Kidney epithelial cell (primary cell): ENCODE measurements around the gene LHPP. TPM values are rescaled to one million over a fixed set of nuclear protein-coding genes. Genes with fewer than 3 reads are reported as not detected.

Experiments used
- DNase-seq: peaks from one replicate; pipeline ENCODE4 v3.0.0-alpha.2; 2010; ENCODE audit warnings: low read depth
- H3K27me3 ChIP-seq: 2 replicates; pipeline ENCODE4 v1.6.0; 2011; ENCODE audit warnings: low read length; ENCODE audit not compliant: control insufficient read depth, insufficient read depth
- H3K36me3 ChIP-seq: 2 replicates; pipeline ENCODE4 v1.5.1; 2011; ENCODE audit warnings: low read length; ENCODE audit not compliant: control insufficient read depth, insufficient read depth
- H3K4me3 ChIP-seq: 2 replicates; pipeline ENCODE4 v1.5.1; 2011; ENCODE audit warnings: low read depth, mild to moderate bottlenecking, control low read depth, low read length
- CTCF ChIP-seq: IDR thresholded peaks from 2 replicates; pipeline ENCODE4 v1.5.1; 2011; ENCODE audit warnings: mild to moderate bottlenecking, moderate library complexity, low read length, control low read depth, inconsistent platforms; ENCODE audit not compliant: insufficient read depth, poor library complexity, severe bottlenecking
- total RNA-seq: library from RNA; depleted of rRNA; stranded (reverse); fragments of >200 nt; gene quantifications from 2 replicates; pipeline ENCODE4 v1.2.3, GENCODE V29; 2015

Gene LHPP
- total RNA-seq, 1 donor from 2014 or later, result 6.3 TPM

GRCh38 chr10:124641282-124642087, 179.9 kb downstream of the LHPP start:
- no peak for DNase-seq
- TF ChIP-seq CTCF, result no peak

GRCh38 chr10:124642088-124642710, 180.6 kb downstream of the LHPP start:
- no peak for DNase-seq
- no peak overlapping the region for H3K4me3 ChIP-seq
- H3K27me3 ChIP-seq, result no peaks in the 10 kb centered on the region
- no peak for TF ChIP-seq CTCF
- H3K36me3 ChIP-seq, result no peaks in the 10 kb centered on the region

More at GRCh38 chr10:124641282-124642087, 179.9 kb downstream of the LHPP start:
- no peaks in the 10 kb centered on the region for H3K27me3 ChIP-seq
- no peaks in the 10 kb centered on the region for H3K36me3 ChIP-seq
- H3K4me3 ChIP-seq, result no peak overlapping the region

- H3K4me3 ChIP-seq, result no peak overlapping the region
- TF ChIP-seq CTCF, result no peak
- DNase-seq, result no peak
- H3K36me3 ChIP-seq, result no peaks in the 10 kb centered on the region
- H3K27me3 ChIP-seq, result no peaks in the 10 kb centered on the region
Observed at GRCh38 chr10:124643330-124644009, 181.8 kb downstream of the LHPP start.

- Histone ChIP-seq H3K4me3 (no peak overlapping the region), H3K27me3 (no peaks in the 10 kb centered on the region)
- DNase-seq, result no peak
Observed at GRCh38 chr10:124644236-124644635, 182.6 kb downstream of the LHPP start.

GRCh38 chr10:124644771-124645415, 183.3 kb downstream of the LHPP start:
- no peaks in the 10 kb centered on the region for H3K36me3 ChIP-seq
- no peaks in the 10 kb centered on the region for H3K27me3 ChIP-seq
- DNase-seq, result no peak
- H3K4me3 ChIP-seq, result no peak overlapping the region
- TF ChIP-seq CTCF, result no peak

More at GRCh38 chr10:124644236-124644635, 182.6 kb downstream of the LHPP start:
- TF ChIP-seq CTCF, result no peak
- no peaks in the 10 kb centered on the region for H3K36me3 ChIP-seq
